HG03460 (cell line): ENCODE measurements around the gene EME1.

Experiments
- ATAC-seq: cut with Tn5 transposase; IDR thresholded peaks from one replicate; pipeline ENCODE4 v1.9.1; 2021; ENCODE audit not compliant: unreplicated experiment

EME1 gene

GRCh38 chr17:50347894-50348291, 25.1 kb upstream of the EME1 start:
- ATAC-seq, result no peak

GRCh38 chr17:50348522-50349242, 24.3 kb upstream of the EME1 start:
- no peak for ATAC-seq

- ATAC-seq, result no peak
Measured at GRCh38 chr17:50349243-50349600, 23.8 kb upstream of the EME1 start.

- no peak for ATAC-seq
Measured at GRCh38 chr17:50350733-50351132, 22.3 kb upstream of the EME1 start.

- no peak for ATAC-seq
Measured at GRCh38 chr17:50352072-50352692, 20.8 kb upstream of the EME1 start.

GRCh38 chr17:50352693-50353599, 20.1 kb upstream of the EME1 start:
- no peak for ATAC-seq

GRCh38 chr17:50353600-50354195, 19.3 kb upstream of the EME1 start:
- ATAC-seq, result no peak

- no peak for ATAC-seq
Measured at GRCh38 chr17:50354198-50354597, 18.8 kb upstream of the EME1 start.

- no peak for ATAC-seq
Measured at GRCh38 chr17:50354776-50355175, 18.3 kb upstream of the EME1 start.

GRCh38 chr17:50355336-50355700, 17.7 kb upstream of the EME1 start:
- ATAC-seq, result no peak

- ATAC-seq, result no peak
Measured at GRCh38 chr17:50355701-50356341, 17.2 kb upstream of the EME1 start.

- ATAC-seq, result no peak
Measured at GRCh38 chr17:50356418-50356817, 16.6 kb upstream of the EME1 start.

GRCh38 chr17:50356892-50357510, 16.0 kb upstream of the EME1 start:
- no peak for ATAC-seq

- ATAC-seq, result no peak
Measured at GRCh38 chr17:50358177-50358576, 14.9 kb upstream of the EME1 start.

GRCh38 chr17:50359005-50359699, 13.9 kb upstream of the EME1 start:
- ATAC-seq, result no peak

GRCh38 chr17:50359998-50360461, 13.0 kb upstream of the EME1 start:
- no peak for ATAC-seq

- ATAC-seq, result no peak
Measured at GRCh38 chr17:50360486-50361115, 12.4 kb upstream of the EME1 start.

GRCh38 chr17:50361561-50362480, 11.2 kb upstream of the EME1 start:
- ATAC-seq, result peak; percentile 68
